ENCODE data around the gene CYCS. TPM values are rescaled to one million over a fixed set of nuclear protein-coding genes. Genes with fewer than 3 reads are reported as not detected.

CYCS gene
- total and polyA plus RNA-seq, 2 donors (not counting 1 experiment from before 2014, with no cell fraction given), result 46.7 to 51.3 TPM

GRCh38 chr7:25073451-25073850, 51.6 kb downstream of the CYCS start:
- H3K4me1 Mint-ChIP-seq, result peaks cover 2% of the 10 kb centered on the region
- H3K27me3 ChIP-seq (replicated peaks in 1 of 4; ENCODE audit: control extremely low read depth in 1 of 4, control insufficient read depth in 3 of 4, insufficient read depth in 4 of 4, low read length in 3 of 4), result no peaks in the 10 kb centered on the region
- H3K27ac Mint-ChIP-seq, result no peak overlapping the region
- WGBS (ENCODE audit: insufficient coverage), result no CpG with 5 or more reads among the region's 2 CpGs
- TF ChIP-seq CTCF (IDR thresholded peaks at IDR 0.05), result no peak
- no peak for TF ChIP-seq EZH2 (IDR thresholded peaks at IDR 0.05; ENCODE audit: borderline replicate concordance, insufficient read depth, low read depth, low read length, poor library complexity, severe bottlenecking)
- POLR2A ChIA-PET, result no interaction called here
- H3K4me2 ChIP-seq (replicated peaks; ENCODE audit: low read depth, low read length, poor library complexity, severe bottlenecking), result no peak overlapping the region
- H3K4me3 ChIP-seq (ENCODE audit: control extremely low read depth in 1 of 5, extremely low read depth in 1 of 5, insufficient read depth in 1 of 5, low read depth in 2 of 5, low read length in 4 of 5), result no peak overlapping the region
- no peaks in the 10 kb centered on the region for H3K79me2 ChIP-seq (ENCODE audit: control insufficient read depth, insufficient read depth, low read length)
- H3K4me3 Mint-ChIP-seq, result no peak overlapping the region
- H3K9me3 Mint-ChIP-seq (ENCODE audit: insufficient read depth), result no peaks in the 10 kb centered on the region
- H3K36me3 ChIP-seq (replicated peaks in 1 of 2; ENCODE audit: control extremely low read depth in 1 of 2, control insufficient read depth in 1 of 2, extremely low read depth in 1 of 2, insufficient read depth in 2 of 2, low read length in 1 of 2), result no peaks in the 10 kb centered on the region
- no peak overlapping the region for H3K9ac ChIP-seq (ENCODE audit: low read length)
- H3K4me1 ChIP-seq (ENCODE audit: control insufficient read depth in 2 of 2, insufficient read depth in 2 of 2, low read length in 2 of 2), result peaks cover 0 to 2% of the 10 kb centered on the region in 2 donors
- no peak overlapping the region for H2AFZ ChIP-seq (ENCODE audit: insufficient read depth, low read depth, low read length, poor library complexity, severe bottlenecking)
- peaks cover 3% of the 10 kb centered on the region for H3K27me3 Mint-ChIP-seq
- no peaks in the 10 kb centered on the region for H4K20me1 ChIP-seq (ENCODE audit: control insufficient read depth, insufficient read depth, low read length, poor library complexity, severe bottlenecking)
- H3K9me3 ChIP-seq (ENCODE audit: control extremely low read depth in 1 of 3, control insufficient read depth in 2 of 3, insufficient read depth in 1 of 3, low read length in 2 of 3), result no peaks in the 10 kb centered on the region
- intact Hi-C loops (cut with micrococcal nuclease), result no loop called here
- ATAC-seq (ENCODE audit: low read depth) (no peak), DNase-seq (no peak)
- no peak overlapping the region for H3K27ac ChIP-seq (ENCODE audit: low read length in 2 of 2)
- CTCF ChIA-PET, result interaction anchor here (1.0 to 8.3 kb wide), 6 partner anchors 8 to 262 kb away, joined by 3 to 246 read pairs (median 6); no protein-coding TSS in a partner anchor

Other genes with a start within 250 kb of the CYCS start
- 67.6 and 80.6 TPM in 2 replicates for gene OSBPL3, start 145.1 kb downstream of the CYCS start, total RNA-seq
- gene OSBPL3, start 145.1 kb downstream of the CYCS start, polyA plus RNA-seq, result 13.5 and 28.4 TPM in 2 replicates
- gene NPVF, start 103.2 kb upstream of the CYCS start, total RNA-seq, result not detected in 2 replicates
- not detected in 2 replicates for gene NPVF, start 103.2 kb upstream of the CYCS start, polyA plus RNA-seq